Smooth muscle cell (in vitro differentiated cells): ENCODE measurements around the gene REG1A. TPM values are rescaled to one million over a fixed set of nuclear protein-coding genes. Genes with fewer than 3 reads are reported as not detected.

Experiments
- DNase-seq: peaks from one replicate; lab custom pipeline; 2025; ENCODE audit not compliant: unreplicated experiment; lab: John Stamatoyannopoulos, UW
- H2AFZ ChIP-seq: fragments of 200-600 bp; sonication (generic); 2 replicates; pipeline ENCODE4 v1.6.0; 2016; ENCODE audit warnings: antibody characterized with exemption, low read depth, mild to moderate bottlenecking
- H3F3A ChIP-seq: fragments of 200-600 bp; sonication (generic); 2 replicates; pipeline ENCODE4 v1.6.0; 2017; ENCODE audit warnings: antibody characterized with exemption, low read depth
- H3K27ac ChIP-seq: fragments of 200-600 bp; sonication (generic); 2 replicates; pipeline ENCODE4 v1.5.1; 2016; ENCODE audit warnings: low read depth, mild to moderate bottlenecking
- H3K27me3 ChIP-seq: fragments of 200-600 bp; sonication (generic); 2 replicates; pipeline ENCODE4 v1.6.1; 2016; ENCODE audit warnings: low read depth, mild to moderate bottlenecking
- H3K36me3 ChIP-seq: fragments of 200-600 bp; sonication (generic); 2 replicates; pipeline ENCODE4 v1.5.1; 2016; ENCODE audit warnings: low read depth
- H3K4me1 ChIP-seq: fragments of 200-600 bp; sonication (generic); 2 replicates; pipeline ENCODE4 v1.5.1; 2016; ENCODE audit warnings: low read depth
- H3K4me2 ChIP-seq: fragments of 200-600 bp; sonication (generic); 2 replicates; pipeline ENCODE4 v1.6.0; 2016; ENCODE audit warnings: mild to moderate bottlenecking
- H3K4me3 ChIP-seq: fragments of 200-600 bp; sonication (generic); 2 replicates; pipeline ENCODE4 v1.5.1; 2016; ENCODE audit warnings: mild to moderate bottlenecking
- H3K79me2 ChIP-seq: fragments of 200-600 bp; sonication (generic); 2 replicates; pipeline ENCODE4 v1.6.0; 2016; ENCODE audit warnings: low read depth, mild to moderate bottlenecking
- H3K9ac ChIP-seq: fragments of 200-600 bp; sonication (generic); 2 replicates; pipeline ENCODE4 v1.6.0; 2016; ENCODE audit warnings: low read depth
- H3K9me3 ChIP-seq: fragments of 200-600 bp; sonication (generic); replicated peaks from 2 replicates; pipeline ENCODE4 v1.5.1; 2016; ENCODE audit warnings: low read depth
- H4K20me1 ChIP-seq: fragments of 200-600 bp; sonication (generic); 2 replicates; pipeline ENCODE4 v1.6.0; 2016; ENCODE audit warnings: low read depth
- WGBS: methylation state at CpG from one replicate; pipeline ENCODE4 v1.1.7; 2016; ENCODE audit warnings: low lambda C conversion rate; 5-methylcytosine and 5-hydroxymethylcytosine counted together
- polyA plus RNA-seq: library from polyadenylated mRNA; unstranded; fragments of >200 nt; fragmentation: Nextera tagmentation; extraction: Ambion mirVana; gene quantifications from 2 replicates; pipeline ENCODE4 v1.2.1, GENCODE V29; 2016
- total RNA-seq: library from RNA; depleted of rRNA; stranded (reverse); fragments of >200 nt; gene quantifications from 2 replicates; pipeline ENCODE4 v1.2.3, GENCODE V29; 2014
- TF ChIP-seq, protein P1 (sequence below): fragments of 200-600 bp; sonication (generic); IDR thresholded peaks from 2 replicates; pipeline ENCODE4 v1.5.1; 2017; ENCODE audit warnings: borderline replicate concordance, mild to moderate bottlenecking, antibody characterized with exemption; ENCODE audit not compliant: insufficient read depth, poor library complexity, severe bottlenecking

Gene REG1A
- total and polyA plus RNA-seq, 2 experiments from 2014 or later: not detected

- no peaks in the 10 kb centered on the region for H3K9me3 ChIP-seq
- H2AFZ ChIP-seq: no peak overlapping the region
- no peak overlapping the region for H3K27ac ChIP-seq
- H3K27me3 ChIP-seq: no peaks in the 10 kb centered on the region
- no peak overlapping the region for H3K4me2 ChIP-seq
- TF ChIP-seq, protein P1, sequence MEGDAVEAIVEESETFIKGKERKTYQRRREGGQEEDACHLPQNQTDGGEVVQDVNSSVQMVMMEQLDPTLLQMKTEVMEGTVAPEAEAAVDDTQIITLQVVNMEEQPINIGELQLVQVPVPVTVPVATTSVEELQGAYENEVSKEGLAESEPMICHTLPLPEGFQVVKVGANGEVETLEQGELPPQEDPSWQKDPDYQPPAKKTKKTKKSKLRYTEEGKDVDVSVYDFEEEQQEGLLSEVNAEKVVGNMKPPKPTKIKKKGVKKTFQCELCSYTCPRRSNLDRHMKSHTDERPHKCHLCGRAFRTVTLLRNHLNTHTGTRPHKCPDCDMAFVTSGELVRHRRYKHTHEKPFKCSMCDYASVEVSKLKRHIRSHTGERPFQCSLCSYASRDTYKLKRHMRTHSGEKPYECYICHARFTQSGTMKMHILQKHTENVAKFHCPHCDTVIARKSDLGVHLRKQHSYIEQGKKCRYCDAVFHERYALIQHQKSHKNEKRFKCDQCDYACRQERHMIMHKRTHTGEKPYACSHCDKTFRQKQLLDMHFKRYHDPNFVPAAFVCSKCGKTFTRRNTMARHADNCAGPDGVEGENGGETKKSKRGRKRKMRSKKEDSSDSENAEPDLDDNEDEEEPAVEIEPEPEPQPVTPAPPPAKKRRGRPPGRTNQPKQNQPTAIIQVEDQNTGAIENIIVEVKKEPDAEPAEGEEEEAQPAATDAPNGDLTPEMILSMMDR: no peak
- H3K79me2 ChIP-seq: no peaks in the 10 kb centered on the region
- H3K9ac ChIP-seq: no peak overlapping the region
- H3K36me3 ChIP-seq: no peaks in the 10 kb centered on the region
- H3K4me3 ChIP-seq: no peak overlapping the region
- DNase-seq: no peak
- WGBS: 97% methylated on average over 3 of the region's 3 CpGs
- no peaks in the 10 kb centered on the region for H3F3A ChIP-seq
- no peaks in the 10 kb centered on the region for H3K4me1 ChIP-seq
- H4K20me1 ChIP-seq: no peaks in the 10 kb centered on the region
Measured at GRCh38 chr2:79114797-79115494, 5.3 kb upstream of the REG1A start.

GRCh38 chr2:79116997-79117928 lies 3.0 kb upstream of the REG1A start:
- TF ChIP-seq, protein P1: no peak
- WGBS: 79% methylated on average over 2 of the region's 2 CpGs
- Histone ChIP-seq H3K36me3 (no peaks in the 10 kb centered on the region), H3K27me3 (no peaks in the 10 kb centered on the region), H4K20me1 (no peaks in the 10 kb centered on the region), H3K27ac (no peak overlapping the region), H2AFZ (no peak overlapping the region), H3K4me2 (no peak overlapping the region), H3K4me3 (no peak overlapping the region), H3K9ac (no peak overlapping the region), H3K79me2 (no peaks in the 10 kb centered on the region), H3F3A (no peaks in the 10 kb centered on the region), H3K4me1 (no peaks in the 10 kb centered on the region), H3K9me3 (no peaks in the 10 kb centered on the region)
- no peak for DNase-seq

GRCh38 chr2:79122676-79123075 lies 2.4 kb downstream of the REG1A start:
- H3K27ac ChIP-seq: no peak overlapping the region
- H3F3A ChIP-seq: no peaks in the 10 kb centered on the region
- no peak overlapping the region for H3K4me2 ChIP-seq
- DNase-seq: no peak
- H2AFZ ChIP-seq: no peak overlapping the region
- H3K4me1 ChIP-seq: no peaks in the 10 kb centered on the region
- H3K9ac ChIP-seq: no peak overlapping the region
- H3K79me2 ChIP-seq: no peaks in the 10 kb centered on the region
- 89% methylated on average over 2 of the region's 2 CpGs for WGBS
- H3K36me3 ChIP-seq: no peaks in the 10 kb centered on the region
- TF ChIP-seq, protein P1: no peak
- no peaks in the 10 kb centered on the region for H3K27me3 ChIP-seq
- H3K9me3 ChIP-seq: no peaks in the 10 kb centered on the region
- no peaks in the 10 kb centered on the region for H4K20me1 ChIP-seq
- H3K4me3 ChIP-seq: no peak overlapping the region
